Neural progenitor cell (in vitro differentiated cells): ENCODE results near the gene BCAN.

Source experiments
- CTCF ChIP-seq: fragments of 200-600 bp; sonication (generic); IDR thresholded peaks from 2 replicates; pipeline ENCODE4 v1.5.1; 2017; ENCODE audit warnings: antibody characterized with exemption, mild to moderate bottlenecking
- EZH2 ChIP-seq: fragments of 200-600 bp; sonication (generic); IDR thresholded peaks from 2 replicates; pipeline ENCODE4 v1.6.1; 2017; ENCODE audit warnings: antibody characterized with exemption, mild to moderate bottlenecking, moderate library complexity
- EZH2phosphoT487 ChIP-seq: fragments of 200-600 bp; sonication (generic); IDR thresholded peaks from 2 replicates; pipeline ENCODE4 v1.6.1; 2017; ENCODE audit warnings: antibody characterized with exemption

GRCh38 chr1:156615946-156616345 lies 26.0 kb upstream of the BCAN start:
- no peak for TF ChIP-seq CTCF
- no peak for TF ChIP-seq EZH2
- no peak for TF ChIP-seq EZH2phosphoT487
